ENCODE measurements around the gene FZD1.
"Not testable (repeated sequence)": the region's sequence is repeated elsewhere in the genome, so short reads cannot be mapped to it uniquely, and the experiment has no call there.

Gene FZD1

GRCh38 chr7:91295576-91295975, 31.3 kb downstream of the FZD1 start:
- no peak overlapping the region for H3K27ac ChIP-seq (ENCODE audit: insufficient read depth, low read depth, low read length, poor library complexity, severe bottlenecking)
- H3K9me3 ChIP-seq (ENCODE audit: control insufficient read depth, low read length): no peaks in the 10 kb centered on the region
- H3K36me3 ChIP-seq (ENCODE audit: control insufficient read depth, insufficient read depth, low read length): no peaks in the 10 kb centered on the region
- H3K4me3 ChIP-seq (ENCODE audit: insufficient read depth, low read depth, low read length): no peak overlapping the region
- H3K4me1 ChIP-seq (ENCODE audit: control insufficient read depth, insufficient read depth, low read length): no peaks in the 10 kb centered on the region
- H3K27me3 ChIP-seq (ENCODE audit: control insufficient read depth, insufficient read depth, low read length, poor library complexity, severe bottlenecking): no peaks in the 10 kb centered on the region
- 97 to 99% methylated on average over 2 to 3 of the region's 3 CpGs for WGBS, 2 experiments

DNA sequence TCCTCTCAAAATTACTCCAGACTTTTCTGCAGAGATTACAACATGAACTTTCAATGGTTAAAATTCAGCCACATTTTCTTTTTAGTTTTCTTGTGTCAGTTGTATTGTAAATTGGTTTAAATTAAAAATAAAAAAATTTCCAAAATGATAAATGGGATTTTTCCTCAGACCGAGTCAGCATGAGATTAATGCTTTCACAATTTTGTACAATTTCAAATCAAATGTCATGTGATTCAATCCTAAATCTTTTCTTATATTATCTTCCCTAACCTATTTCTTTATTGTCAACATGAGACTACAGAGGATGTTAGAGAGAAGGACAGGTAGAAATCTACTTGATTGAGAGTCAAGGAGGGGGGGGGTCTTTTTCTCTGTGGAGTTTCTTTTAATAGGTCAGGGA, 33.7 kb downstream of the FZD1 start:
- Histone ChIP-seq H3K27ac (ENCODE audit: insufficient read depth, low read depth, low read length, poor library complexity, severe bottlenecking) (no peak overlapping the region), H3K36me3 (ENCODE audit: control insufficient read depth, insufficient read depth, low read length) (no peaks in the 10 kb centered on the region), H3K4me3 (ENCODE audit: insufficient read depth, low read depth, low read length) (no peak overlapping the region), H3K4me1 (ENCODE audit: control insufficient read depth, insufficient read depth, low read length) (no peaks in the 10 kb centered on the region), H3K9me3 (ENCODE audit: control insufficient read depth, low read length) (no peaks in the 10 kb centered on the region), H3K27me3 (ENCODE audit: control insufficient read depth, insufficient read depth, low read length, poor library complexity, severe bottlenecking) (no peaks in the 10 kb centered on the region)
- WGBS, 2 experiments: 85 to 100% methylated on average over 1 of the region's 1 CpG

GRCh38 chr7:91299952-91300775, 35.9 kb downstream of the FZD1 start:
- Histone ChIP-seq H3K36me3 (ENCODE audit: control insufficient read depth, insufficient read depth, low read length) (no peaks in the 10 kb centered on the region), H3K4me3 (ENCODE audit: insufficient read depth, low read depth, low read length) (no peak overlapping the region), H3K27ac (ENCODE audit: insufficient read depth, low read depth, low read length, poor library complexity, severe bottlenecking) (no peak overlapping the region), H3K4me1 (ENCODE audit: control insufficient read depth, insufficient read depth, low read length) (no peaks in the 10 kb centered on the region), H3K9me3 (ENCODE audit: control insufficient read depth, low read length) (no peaks in the 10 kb centered on the region), H3K27me3 (ENCODE audit: control insufficient read depth, insufficient read depth, low read length, poor library complexity, severe bottlenecking) (no peaks in the 10 kb centered on the region)
- 92% methylated on average over 6 of the region's 6 CpGs for WGBS, 2 experiments

GRCh38 chr7:91302794-91303193, 38.6 kb downstream of the FZD1 start:
- no peak overlapping the region for H3K27ac ChIP-seq (ENCODE audit: insufficient read depth, low read depth, low read length, poor library complexity, severe bottlenecking)
- 56 to 59% methylated on average over 2 of the region's 2 CpGs for WGBS, 2 experiments
- no peaks in the 10 kb centered on the region for H3K9me3 ChIP-seq (ENCODE audit: control insufficient read depth, low read length)
- no peaks in the 10 kb centered on the region for H3K4me1 ChIP-seq (ENCODE audit: control insufficient read depth, insufficient read depth, low read length)
- H3K27me3 ChIP-seq (ENCODE audit: control insufficient read depth, insufficient read depth, low read length, poor library complexity, severe bottlenecking): no peaks in the 10 kb centered on the region
- H3K4me3 ChIP-seq (ENCODE audit: insufficient read depth, low read depth, low read length): no peak overlapping the region
- no peaks in the 10 kb centered on the region for H3K36me3 ChIP-seq (ENCODE audit: control insufficient read depth, insufficient read depth, low read length)

GRCh38 chr7:91306266-91306665, 42.0 kb downstream of the FZD1 start:
- no peak overlapping the region for H3K4me3 ChIP-seq (ENCODE audit: insufficient read depth, low read depth, low read length)
- H3K27me3 ChIP-seq (ENCODE audit: control insufficient read depth, insufficient read depth, low read length, poor library complexity, severe bottlenecking): no peaks in the 10 kb centered on the region
- WGBS, 2 experiments: no CpG with 5 or more reads among the region's 2 CpGs
- no peaks in the 10 kb centered on the region for H3K36me3 ChIP-seq (ENCODE audit: control insufficient read depth, insufficient read depth, low read length)
- no peak overlapping the region for H3K27ac ChIP-seq (ENCODE audit: insufficient read depth, low read depth, low read length, poor library complexity, severe bottlenecking)
- H3K9me3 ChIP-seq (ENCODE audit: control insufficient read depth, low read length): no peaks in the 10 kb centered on the region
- no peaks in the 10 kb centered on the region for H3K4me1 ChIP-seq (ENCODE audit: control insufficient read depth, insufficient read depth, low read length)

DNA sequence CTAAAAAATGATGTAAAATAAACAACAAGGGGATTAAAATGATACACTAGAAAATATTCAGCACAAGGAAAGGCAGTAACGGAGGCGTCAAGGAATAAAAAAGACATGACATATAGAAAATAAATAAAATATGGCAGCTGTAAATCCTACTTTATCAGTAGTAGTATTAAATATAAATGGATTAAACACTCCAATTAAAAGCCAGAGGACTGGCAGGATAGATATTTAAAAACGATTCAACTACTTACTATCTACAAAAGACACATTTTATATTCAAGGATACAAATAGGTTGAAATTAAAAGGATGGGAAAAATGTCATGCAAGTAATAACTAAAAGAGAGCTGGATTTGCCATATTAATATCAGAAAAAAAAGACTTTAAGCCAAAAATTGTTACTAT, 43.2 kb downstream of the FZD1 start:
- no peaks in the 10 kb centered on the region for H3K27me3 ChIP-seq (ENCODE audit: control insufficient read depth, insufficient read depth, low read length, poor library complexity, severe bottlenecking)
- no peak overlapping the region for H3K27ac ChIP-seq (ENCODE audit: insufficient read depth, low read depth, low read length, poor library complexity, severe bottlenecking)
- H3K9me3 ChIP-seq (ENCODE audit: control insufficient read depth, low read length): no peaks in the 10 kb centered on the region
- no peak overlapping the region for H3K4me3 ChIP-seq (ENCODE audit: insufficient read depth, low read depth, low read length)
- no peaks in the 10 kb centered on the region for H3K4me1 ChIP-seq (ENCODE audit: control insufficient read depth, insufficient read depth, low read length)
- no CpG with 5 or more reads among the region's 3 CpGs for WGBS, 2 experiments
- no peaks in the 10 kb centered on the region for H3K36me3 ChIP-seq (ENCODE audit: control insufficient read depth, insufficient read depth, low read length)

DNA sequence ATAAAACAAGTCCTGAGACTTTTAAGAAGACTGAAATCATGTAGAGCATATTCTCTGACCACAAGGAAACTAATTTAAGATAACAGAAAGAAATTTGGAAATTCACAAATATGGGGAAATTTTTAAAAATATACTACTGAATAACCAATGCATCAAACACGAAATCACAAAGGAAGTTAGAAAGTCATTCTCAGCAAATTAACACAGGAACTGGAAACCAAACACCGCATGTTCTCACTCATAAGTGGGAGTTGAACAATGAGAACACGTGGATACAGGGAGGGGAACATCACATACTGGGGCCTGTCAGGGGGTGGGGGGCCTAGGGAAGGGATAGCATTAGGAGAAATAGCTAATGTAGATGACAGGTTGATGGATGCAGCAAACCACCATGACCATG, 44.0 kb downstream of the FZD1 start:
- H3K4me3 ChIP-seq (ENCODE audit: insufficient read depth, low read depth, low read length); H3K4me1 ChIP-seq (ENCODE audit: control insufficient read depth, insufficient read depth, low read length); H3K36me3 ChIP-seq (ENCODE audit: control insufficient read depth, insufficient read depth, low read length); H3K27ac ChIP-seq (ENCODE audit: insufficient read depth, low read depth, low read length, poor library complexity, severe bottlenecking); H3K27me3 ChIP-seq (ENCODE audit: control insufficient read depth, insufficient read depth, low read length, poor library complexity, severe bottlenecking); H3K9me3 ChIP-seq (ENCODE audit: control insufficient read depth, low read length): not testable (repeated sequence)
- WGBS, 2 experiments: 92 to 100% methylated on average over 3 of the region's 3 CpGs

DNA sequence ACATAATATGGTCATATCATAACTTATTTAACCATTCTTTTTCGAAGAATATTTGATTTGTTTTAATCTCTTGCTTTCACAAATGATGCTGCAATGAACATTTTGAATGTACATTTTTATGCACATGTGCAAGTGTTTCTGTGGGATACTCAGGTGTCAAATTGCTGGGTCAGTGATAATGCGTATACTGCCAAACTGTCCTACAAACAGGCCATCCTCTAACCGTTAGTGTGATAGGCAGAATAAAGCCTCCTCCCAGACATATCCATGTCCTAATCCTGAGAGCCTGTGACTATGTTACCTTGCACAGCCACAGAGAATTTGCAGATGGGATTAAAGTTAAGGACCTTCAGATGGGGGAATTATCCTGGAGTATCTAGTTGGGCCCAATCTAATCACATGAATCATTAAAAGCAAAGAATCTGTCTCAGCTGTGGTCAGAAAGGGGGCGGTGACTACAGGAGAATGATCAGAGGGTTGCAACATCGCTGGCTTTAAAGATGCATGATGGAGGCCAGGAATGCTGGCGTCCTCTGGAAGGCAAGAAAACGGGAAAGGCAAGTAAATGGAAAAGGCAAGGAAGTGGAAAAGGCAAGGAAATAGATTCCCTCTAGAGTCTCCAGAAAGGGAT, 46.7 kb downstream of the FZD1 start:
- Histone ChIP-seq H3K4me3 (ENCODE audit: insufficient read depth, low read depth, low read length) (no peak overlapping the region), H3K27ac (ENCODE audit: insufficient read depth, low read depth, low read length, poor library complexity, severe bottlenecking) (no peak overlapping the region), H3K27me3 (ENCODE audit: control insufficient read depth, insufficient read depth, low read length, poor library complexity, severe bottlenecking) (no peaks in the 10 kb centered on the region), H3K36me3 (ENCODE audit: control insufficient read depth, insufficient read depth, low read length) (no peaks in the 10 kb centered on the region), H3K4me1 (ENCODE audit: control insufficient read depth, insufficient read depth, low read length) (no peaks in the 10 kb centered on the region), H3K9me3 (ENCODE audit: control insufficient read depth, low read length) (no peaks in the 10 kb centered on the region)
- 86 to 88% methylated on average over 7 of the region's 7 CpGs for WGBS, 2 experiments

GRCh38 chr7:91311839-91312238, 47.6 kb downstream of the FZD1 start:
- Histone ChIP-seq H3K4me1 (ENCODE audit: control insufficient read depth, insufficient read depth, low read length) (no peaks in the 10 kb centered on the region), H3K4me3 (ENCODE audit: insufficient read depth, low read depth, low read length) (no peak overlapping the region), H3K27me3 (ENCODE audit: control insufficient read depth, insufficient read depth, low read length, poor library complexity, severe bottlenecking) (no peaks in the 10 kb centered on the region), H3K9me3 (ENCODE audit: control insufficient read depth, low read length) (no peaks in the 10 kb centered on the region), H3K27ac (ENCODE audit: insufficient read depth, low read depth, low read length, poor library complexity, severe bottlenecking) (no peak overlapping the region), H3K36me3 (ENCODE audit: control insufficient read depth, insufficient read depth, low read length) (no peaks in the 10 kb centered on the region)
- 90 to 96% methylated on average over 1 of the region's 1 CpG for WGBS, 2 experiments

DNA sequence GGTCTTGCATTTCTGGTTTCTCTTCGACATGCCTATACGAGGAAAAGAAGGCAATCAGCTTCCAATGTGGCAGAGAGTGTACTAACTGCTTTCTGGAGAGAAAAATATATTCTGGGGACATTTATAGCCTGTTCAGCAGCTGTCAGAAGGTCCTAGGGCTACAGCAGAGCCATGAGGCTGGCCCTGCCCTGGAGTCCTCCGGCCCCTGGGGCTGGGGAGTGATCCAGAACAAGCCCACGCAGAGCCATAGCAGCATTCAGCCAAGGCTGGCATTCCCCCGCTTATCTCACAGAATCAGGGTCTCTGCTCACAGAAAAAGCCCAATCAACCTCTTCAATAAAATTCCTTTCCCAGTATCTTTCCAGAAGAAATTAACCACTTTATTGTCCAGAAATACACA, 48.9 kb downstream of the FZD1 start:
- no peak overlapping the region for H3K27ac ChIP-seq (ENCODE audit: insufficient read depth, low read depth, low read length, poor library complexity, severe bottlenecking)
- H3K36me3 ChIP-seq (ENCODE audit: control insufficient read depth, insufficient read depth, low read length): no peaks in the 10 kb centered on the region
- no peaks in the 10 kb centered on the region for H3K4me1 ChIP-seq (ENCODE audit: control insufficient read depth, insufficient read depth, low read length)
- no peaks in the 10 kb centered on the region for H3K27me3 ChIP-seq (ENCODE audit: control insufficient read depth, insufficient read depth, low read length, poor library complexity, severe bottlenecking)
- WGBS, 2 experiments: 92 to 95% methylated on average over 5 of the region's 5 CpGs
- no peak overlapping the region for H3K4me3 ChIP-seq (ENCODE audit: insufficient read depth, low read depth, low read length)
- H3K9me3 ChIP-seq (ENCODE audit: control insufficient read depth, low read length): no peaks in the 10 kb centered on the region
